Panc1 (cell line): ENCODE data around the gene RTP5.

Experiments
- POLR2AphosphoS5 ChIP-seq: IDR thresholded peaks from 2 replicates; pipeline ENCODE4 v1.6.1; 2012; ENCODE audit warnings: mild to moderate bottlenecking, low read depth, low read length, moderate library complexity
- TCF7L2 ChIP-seq: IDR thresholded peaks from 2 replicates; pipeline ENCODE4 v1.6.1; 2011; ENCODE audit warnings: mild to moderate bottlenecking, low read depth, low read length, inconsistent platforms
- TF ChIP-seq, protein P1 (sequence below): fragments of 450-650 bp; IDR thresholded peaks from 2 replicates; pipeline ENCODE4 v1.5.1; 2017; ENCODE audit warnings: mild to moderate bottlenecking

- TF ChIP-seq, protein P1, sequence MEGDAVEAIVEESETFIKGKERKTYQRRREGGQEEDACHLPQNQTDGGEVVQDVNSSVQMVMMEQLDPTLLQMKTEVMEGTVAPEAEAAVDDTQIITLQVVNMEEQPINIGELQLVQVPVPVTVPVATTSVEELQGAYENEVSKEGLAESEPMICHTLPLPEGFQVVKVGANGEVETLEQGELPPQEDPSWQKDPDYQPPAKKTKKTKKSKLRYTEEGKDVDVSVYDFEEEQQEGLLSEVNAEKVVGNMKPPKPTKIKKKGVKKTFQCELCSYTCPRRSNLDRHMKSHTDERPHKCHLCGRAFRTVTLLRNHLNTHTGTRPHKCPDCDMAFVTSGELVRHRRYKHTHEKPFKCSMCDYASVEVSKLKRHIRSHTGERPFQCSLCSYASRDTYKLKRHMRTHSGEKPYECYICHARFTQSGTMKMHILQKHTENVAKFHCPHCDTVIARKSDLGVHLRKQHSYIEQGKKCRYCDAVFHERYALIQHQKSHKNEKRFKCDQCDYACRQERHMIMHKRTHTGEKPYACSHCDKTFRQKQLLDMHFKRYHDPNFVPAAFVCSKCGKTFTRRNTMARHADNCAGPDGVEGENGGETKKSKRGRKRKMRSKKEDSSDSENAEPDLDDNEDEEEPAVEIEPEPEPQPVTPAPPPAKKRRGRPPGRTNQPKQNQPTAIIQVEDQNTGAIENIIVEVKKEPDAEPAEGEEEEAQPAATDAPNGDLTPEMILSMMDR: no peak
- no peak for TF ChIP-seq POLR2AphosphoS5
- no peak for TF ChIP-seq TCF7L2
Observed at GRCh38 chr2:241912021-241912555, 42.6 kb downstream of the RTP5 start.
